K562 (cell line): ENCODE measurements around the gene RBMS1. TPM values are rescaled to one million over a fixed set of nuclear protein-coding genes. Genes with fewer than 3 reads are reported as not detected.

ENCODE experiments used
- ATAC-seq: fragments of 200-7000 bp; cut with Tn5 transposase; 3 replicates; pipeline ENCODE4 v1.9.1; 2020; ENCODE audit warnings: moderate library complexity
- BruUV-seq: library from RNA; stranded (reverse); fragments of 400-500 nt; replicated peaks from 2 replicates; lab custom pipeline; 2021; lab: Mats Ljungman, UMichigan
- CTCF ChIA-PET: fragments of 300-600 bp; formaldehyde crosslinking; extraction: SDS; loops from one replicate; lab custom pipeline; 2021; ENCODE audit warnings: low intra/inter-chr PET ratio; lab: Yijun Ruan, JAX
- POLR2A ChIA-PET: fragments of 300-600, 350-650 bp; sonication (Branson Sonifier 250); formaldehyde crosslinking; extraction: SDS; loops from one replicate; lab custom pipeline; 2021; ENCODE audit warnings: antibody characterized with exemption, inconsistent platforms; lab: Yijun Ruan, JAX
- DNase-seq, 4 experiments: peaks; one replicate each; pipeline versions ENCODE4 v3.0.0 to v3.0.0-alpha.2; 2011 to 2018; ENCODE audit warnings: low spot score in 3 of 4, mixed read lengths in 3 of 4; ENCODE audit errors: extremely low read depth in 1 of 4
- FAIRE-seq: peaks from 2 replicates; lab custom pipeline; 2011; peaks lifted over from hg19 to GRCh38; lab: Jason Lieb, UNC
- H2AFZ ChIP-seq: 2 replicates; pipeline ENCODE4 v1.6.0; 2011; ENCODE audit warnings: low read depth, low read length, control low read depth, inconsistent platforms
- H3K27ac ChIP-seq: fragments of 200-600 bp; 3 replicates; pipeline ENCODE4 v1.8.0; 2011; ENCODE audit warnings: low read depth, mild to moderate bottlenecking, control low read depth, inconsistent platforms, low read length, moderate library complexity, mixed read lengths; ENCODE audit errors: extremely low read depth
- H3K27me3 ChIP-seq, 2 experiments: fragments of 300-600 bp in 1 of 2; 2 replicates in 1 of 2; 3 replicates in 1 of 2; pipeline versions ENCODE4 v1.6.0 to v1.8.0; 2011; ENCODE audit warnings: inconsistent platforms in 2 of 2, low read length in 2 of 2, mild to moderate bottlenecking in 1 of 2, mixed read lengths in 1 of 2, moderate library complexity in 1 of 2; ENCODE audit not compliant: control insufficient read depth in 2 of 2, insufficient read depth in 2 of 2
- H3K36me3 ChIP-seq: fragments of 300-600 bp; 3 replicates; pipeline ENCODE4 v1.8.0; 2011; ENCODE audit warnings: mild to moderate bottlenecking, low read length, inconsistent platforms; ENCODE audit not compliant: control insufficient read depth, insufficient read depth
- H3K4me1 ChIP-seq, 2 experiments: fragments of 200-600 bp in 1 of 2; replicated peaks in 1 of 2; 2 replicates in 1 of 2; 3 replicates in 1 of 2; pipeline versions ENCODE4 v1.5.1 to v1.8.0; 2011; ENCODE audit warnings: inconsistent platforms in 2 of 2, low read length in 2 of 2, mild to moderate bottlenecking in 1 of 2, mixed read lengths in 1 of 2, moderate library complexity in 1 of 2; ENCODE audit not compliant: control insufficient read depth in 2 of 2, insufficient read depth in 2 of 2
- H3K4me2 ChIP-seq: 2 replicates; pipeline ENCODE4 v1.6.1; 2011; ENCODE audit warnings: low read length, control low read depth, inconsistent platforms, mixed read lengths; ENCODE audit not compliant: insufficient read depth
- H3K4me3 ChIP-seq: fragments of 200-600 bp; sonication (generic), shearing (Covaris generic); 2 replicates; pipeline ENCODE4 v1.5.1; 2016; ENCODE audit warnings: control low read depth, inconsistent platforms
- H3K79me2 ChIP-seq: fragments of 200-600 bp; 3 replicates; pipeline ENCODE4 v1.8.0; 2011; ENCODE audit warnings: low read length, inconsistent platforms; ENCODE audit not compliant: control insufficient read depth, insufficient read depth
- H3K9ac ChIP-seq, 2 experiments: 2 replicates each; pipeline versions ENCODE4 v1.6.0 to v1.6.1; 2011; ENCODE audit warnings: low read depth in 2 of 2, low read length in 2 of 2, control low read depth in 1 of 2, inconsistent platforms in 1 of 2, mild to moderate bottlenecking in 1 of 2, mixed read lengths in 1 of 2; ENCODE audit not compliant: insufficient read depth in 1 of 2
- H3K9me1 ChIP-seq: one replicate; pipeline ENCODE4 v1.6.0; 2011; ENCODE audit warnings: inconsistent platforms, mild to moderate bottlenecking, low read length, moderate library complexity; ENCODE audit not compliant: control insufficient read depth, insufficient read depth
- H3K9me3 ChIP-seq: replicated peaks from 2 replicates; pipeline ENCODE4 v1.5.1; 2011; ENCODE audit warnings: low read depth, low read length, inconsistent platforms; ENCODE audit not compliant: control insufficient read depth, insufficient read depth
- H4K20me1 ChIP-seq: replicated peaks from 2 replicates; pipeline ENCODE4 v1.6.1; 2011; ENCODE audit warnings: low read length, inconsistent platforms, mixed read lengths; ENCODE audit not compliant: control insufficient read depth, insufficient read depth
- ATF4 ChIP-seq: fragments of 450-650 bp; formaldehyde crosslinking; IDR thresholded peaks from 2 replicates; pipeline ENCODE4 v1.4.0; 2022; ENCODE audit warnings: mild to moderate bottlenecking, moderate library complexity
- CBX3 ChIP-seq, 2 experiments: IDR thresholded peaks; 1 replicate in 1 of 2; 2 replicates in 1 of 2; pipeline ENCODE4 v1.6.1; 2012; ENCODE audit warnings: inconsistent platforms in 2 of 2, low read length in 2 of 2, borderline replicate concordance in 1 of 2, control low read depth in 1 of 2
- CBX8 ChIP-seq: fragments of 200-600 bp; sonication (generic); IDR thresholded peaks from 2 replicates; pipeline ENCODE4 v1.6.1; 2012; ENCODE audit warnings: borderline replicate concordance, mixed run types, low read depth, mild to moderate bottlenecking, moderate library complexity, mixed read lengths, low read length, control low read depth, inconsistent platforms; ENCODE audit not compliant: poor library complexity, severe bottlenecking; ENCODE audit errors: extremely low read depth
- CHD2 ChIP-seq: IDR thresholded peaks from 2 replicates; pipeline ENCODE4 v1.6.1; 2011; ENCODE audit warnings: low read depth, low read length
- CSDE1 ChIP-seq, 2 experiments: fragments of 450-650 bp; IDR thresholded peaks; 2 replicates each; pipeline ENCODE4 v1.6.1; 2016; ENCODE audit warnings: mild to moderate bottlenecking in 1 of 2
- ESRRA ChIP-seq: fragments of 450-650 bp; IDR thresholded peaks from 2 replicates; pipeline ENCODE4 v1.6.1; 2014; ENCODE audit warnings: low read depth, mild to moderate bottlenecking, moderate library complexity, borderline replicate concordance
- MAFK ChIP-seq: IDR thresholded peaks from 2 replicates; pipeline ENCODE4 v1.6.1; 2011; ENCODE audit warnings: low read length, improper control_type of control experiment
- MCM5 ChIP-seq: fragments of 450-650 bp; IDR thresholded peaks from 2 replicates; pipeline ENCODE4 v1.6.1; 2016; ENCODE audit warnings: low read depth
- PHF20 ChIP-seq: fragments of 450-650 bp; IDR thresholded peaks from 2 replicates; pipeline ENCODE4 v1.6.1; 2018; ENCODE audit not compliant: partially characterized antibody
- POLR2A ChIP-seq: fragments of 450-650 bp; conservative IDR thresholded peaks from 2 replicates; pipeline ENCODE4 v1.6.1; 2016
- RNF2 ChIP-seq: sonication (generic); IDR thresholded peaks from 2 replicates; pipeline ENCODE4 v1.6.1; 2016
- SMARCC2 ChIP-seq: fragments of 450-650 bp; IDR thresholded peaks from 2 replicates; pipeline ENCODE4 v1.6.1; 2017; ENCODE audit warnings: antibody characterized with exemption, moderate library complexity, mild to moderate bottlenecking, low read depth
- SMC3 ChIP-seq: conservative IDR thresholded peaks from 2 replicates; pipeline ENCODE4 v1.6.1; 2011; ENCODE audit warnings: low read depth, low read length, improper control_type of control experiment; ENCODE audit not compliant: insufficient read depth
- SREBF1 ChIP-seq: fragments of 150-350 bp; IDR thresholded peaks from 2 replicates; pipeline ENCODE4 v1.6.1; 2014; ENCODE audit warnings: antibody characterized with exemption, low read depth, low read length, borderline replicate concordance
- SRSF7 ChIP-seq: fragments of 200-400 bp; formaldehyde crosslinking; optimal IDR thresholded peaks from 2 replicates; pipeline ENCODE3; 2017; ENCODE audit warnings: mild to moderate bottlenecking, low read depth, low read length
- TCFL5 ChIP-seq: fragments of 250-450 bp; sonication (Bioruptor Pico); conservative IDR thresholded peaks from 2 replicates; pipeline ENCODE4 v1.6.1; 2021; ENCODE audit warnings: mild to moderate bottlenecking, moderate library complexity, matching md5 sums
- TEAD1 ChIP-seq, 2 experiments: fragments of 450-650 bp in 1 of 2; sonication (generic) in 1 of 2; formaldehyde crosslinking; IDR thresholded peaks; 2 replicates each; pipeline versions ENCODE4 v1.4.0 to v1.8.0; 2020 to 2022; ENCODE audit warnings: mild to moderate bottlenecking in 2 of 2, missing genetic modification reagents in 1 of 2
- USF1 ChIP-seq: sonication (generic); formaldehyde crosslinking; IDR thresholded peaks from 2 replicates; pipeline ENCODE4 v1.9.0; 2022; ENCODE audit warnings: mild to moderate bottlenecking, missing genetic modification reagents
- ZNF212 ChIP-seq: fragments of 450-650 bp; formaldehyde crosslinking; IDR thresholded peaks from 2 replicates; pipeline ENCODE4 v1.4.0; 2020; ENCODE audit warnings: mild to moderate bottlenecking
- ZNF280A ChIP-seq: fragments of 450-650 bp; IDR thresholded peaks from 2 replicates; pipeline ENCODE4 v1.6.1; 2018; ENCODE audit warnings: mild to moderate bottlenecking, low read depth; ENCODE audit not compliant: partially characterized antibody
- ZNF589 ChIP-seq: fragments of 200-800 bp; sonication (Bioruptor generic); IDR thresholded peaks from 2 replicates; pipeline ENCODE4 v1.6.1; 2016; ENCODE audit warnings: low read depth, missing genetic modification characterization, missing compliant biosample characterization
- WGBS: fragments of 100-300 bp; shearing (Covaris generic); methylation state at CpG from one replicate; pipeline ENCODE4 v1.1.6; 2016; ENCODE audit warnings: low coverage, mixed read lengths; ENCODE audit not compliant: insufficient coverage; ENCODE audit errors: missing lambda C conversion rate; 5-methylcytosine and 5-hydroxymethylcytosine counted together
- in situ Hi-C: fragments of 300-500 bp; cut with MboI; formaldehyde crosslinking; loops from 4 replicates; pipeline ENCODE4 v1.15.0; 2018; ENCODE audit warnings: inconsistent platforms, mixed read lengths
- intact Hi-C: fragments of 100-400 bp; cut with micrococcal nuclease; formaldehyde crosslinking; loops from 2 replicates; pipeline ENCODE4 v1.14.2; 2022
- polyA plus RNA-seq, 8 experiments: library from polyadenylated mRNA; depleted of rRNA in 4 of 8; stranded (reverse) in 5 of 8; unstranded in 3 of 8; fragments of >200 nt; fragmentation: Nextera tagmentation in 2 of 8; fragmentation: Illumina TruSeq in 1 of 8; extraction: Ambion mirVana in 2 of 8; extraction: Trizol in 1 of 8; gene quantifications; 2 replicates each; pipeline versions ENCODE4 v1.2.1 to v1.2.3, GENCODE V29; 2011 to 2014; ENCODE audit warnings: inconsistent platforms in 1 of 8, missing spikeins in 1 of 8
- total RNA-seq, 7 experiments: library from RNA; depleted of rRNA in 6 of 7; stranded (reverse); fragments of >200 nt in 6 of 7; fragmentation: Illumina TruSeq in 2 of 7; extraction: Trizol in 2 of 7; gene quantifications; 2 replicates each; pipeline versions ENCODE4 v1.2.1 to v1.2.3, GENCODE V29; 2011 to 2021; ENCODE audit warnings: low replicate concordance in 1 of 7

The RBMS1 gene
- total and polyA plus RNA-seq, 9 of the 15 experiments (the other 6 are each of a cell fraction or from before 2014, with no cell fraction given) = 0.04 to 0.31 (median 0.09) TPM; not detected in 6

- TF ChIP-seq CBX8 = no peak
- TF ChIP-seq ZNF280A = no peak
- no peak for TF ChIP-seq TCFL5 (CRISPR knock-in tag)
- TF ChIP-seq CHD2 = no peak
Measured at GRCh38 chr2:160294889-160295288, 198.7 kb downstream of the RBMS1 start (continued).

DNA sequence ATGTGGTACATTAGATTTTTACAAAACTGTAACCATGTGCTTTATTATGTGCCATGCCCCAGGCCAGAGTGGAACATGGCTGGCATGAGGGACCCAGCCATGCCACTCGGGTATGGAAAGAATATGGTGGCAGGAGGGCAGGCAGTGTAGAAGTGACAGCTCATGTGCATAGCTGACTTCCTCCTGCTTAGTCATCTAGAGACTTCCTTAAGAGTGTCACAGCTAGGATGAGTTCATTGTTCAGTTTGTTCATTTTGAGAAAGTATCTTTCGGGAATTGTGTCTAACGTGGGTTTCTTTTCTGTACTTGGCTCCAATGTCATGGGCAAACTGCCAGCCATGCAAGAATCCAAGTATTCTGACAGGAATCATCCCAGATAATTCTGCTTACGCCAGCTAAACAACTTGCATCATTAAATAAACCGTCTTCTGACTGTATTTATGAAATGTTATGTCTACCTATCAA lies 199.2 kb downstream of the RBMS1 start:
- Histone ChIP-seq H4K20me1 (no peaks in the 10 kb centered on the region), H3K4me2 (no peak overlapping the region), H3K79me2 (no peaks in the 10 kb centered on the region), H3K9ac (no peak overlapping the region), H3K36me3 (no peaks in the 10 kb centered on the region), H3K27me3 (no peaks in the 10 kb centered on the region), H3K4me1 (no peaks in the 10 kb centered on the region), H3K9me3 (no peaks in the 10 kb centered on the region), H3K27ac (no peak overlapping the region), H3K9me1 (no peaks in the 10 kb centered on the region), H2AFZ (no peak overlapping the region), H3K4me3 (no peak overlapping the region)
- CTCF ChIA-PET = no interaction called here
- ATAC-seq (no peak), DNase-seq (no peak), FAIRE-seq (no peak)
- POLR2A ChIA-PET = interaction anchor here (1.3 kb wide), 1 partner anchor 11 kb away, joined by 6 read pairs; no protein-coding TSS in a partner anchor
- BruUV-seq = no TSS peak
- intact Hi-C loops = no loop called here
- WGBS = 3% methylated on average over 5 of the region's 5 CpGs
- in situ Hi-C loops = no loop called here
- TF ChIP-seq POLR2A (no peak), CBX3 (IDR thresholded peaks at IDR 0.05; ENCODE audit: borderline replicate concordance in 1 of 2, low read length in 2 of 2) (no peak), CHD2 (no peak), ZNF212 (CRISPR knock-in tag) (no peak), ESRRA (no peak), SRSF7 (no peak), PHF20 (no peak), ZNF589 (CRISPR knock-in tag) (no peak), SREBF1 (no peak), MAFK (no peak), TEAD1 (CRISPR knock-in tag; IDR thresholded peaks at IDR 0.05) (no peak), USF1 (no peak), SMARCC2 (no peak), ATF4 (no peak), SMC3 (no peak), RNF2 (no peak), MCM5 (no peak), CSDE1 (IDR thresholded peaks at IDR 0.05) (no peak)
